Mesendoderm (in vitro differentiated cells): ENCODE measurements around the gene PPP1R13B.

Source experiments
- DNase-seq: peaks from one replicate; pipeline ENCODE4 v3.0.0; 2013
- H2AK5ac ChIP-seq: 2 replicates; pipeline ENCODE4 v1.6.1; 2013; ENCODE audit warnings: low read length, inconsistent platforms
- H2BK120ac ChIP-seq: 2 replicates; pipeline ENCODE4 v1.6.1; 2013; ENCODE audit warnings: low read depth, mild to moderate bottlenecking, low read length, moderate library complexity, mixed read lengths
- H2BK15ac ChIP-seq: replicated peaks from 2 replicates; pipeline ENCODE4 v1.6.1; 2013; ENCODE audit warnings: low read depth, mild to moderate bottlenecking, moderate library complexity
- H2BK5ac ChIP-seq: 2 replicates; pipeline ENCODE4 v1.6.1; 2013; ENCODE audit warnings: low read length, inconsistent platforms
- H3K18ac ChIP-seq: 2 replicates; pipeline ENCODE4 v1.6.1; 2013; ENCODE audit warnings: mild to moderate bottlenecking, low read length, mixed read lengths
- H3K23ac ChIP-seq: one replicate; pipeline ENCODE4 v1.6.1; 2013; ENCODE audit warnings: low read length
- H3K27ac ChIP-seq: 2 replicates; pipeline ENCODE4 v1.5.1; 2013; ENCODE audit warnings: low read depth, mild to moderate bottlenecking, inconsistent platforms, low read length, moderate library complexity
- H3K27me3 ChIP-seq: 2 replicates; pipeline ENCODE4 v1.6.1; 2013; ENCODE audit warnings: low read length, control low read depth, mild to moderate bottlenecking, inconsistent platforms; ENCODE audit not compliant: insufficient read depth, poor library complexity
- H3K36me3 ChIP-seq: 2 replicates; pipeline ENCODE4 v1.6.1; 2013; ENCODE audit warnings: low read length, inconsistent platforms; ENCODE audit not compliant: control insufficient read depth, insufficient read depth
- H3K4ac ChIP-seq: one replicate; pipeline ENCODE4 v1.6.1; 2013; ENCODE audit warnings: low read depth, mild to moderate bottlenecking, low read length, moderate library complexity
- H3K4me1 ChIP-seq: 2 replicates; pipeline ENCODE4 v1.6.1; 2013; ENCODE audit warnings: low read depth, low read length, inconsistent platforms; ENCODE audit not compliant: control insufficient read depth
- H3K4me2 ChIP-seq: 2 replicates; pipeline ENCODE4 v1.6.1; 2013; ENCODE audit warnings: low read length
- H3K4me3 ChIP-seq: 2 replicates; pipeline ENCODE4 v1.5.1; 2013; ENCODE audit warnings: mild to moderate bottlenecking, low read length
- H3K56ac ChIP-seq: one replicate; pipeline ENCODE4 v1.6.1; 2013; ENCODE audit warnings: low read length
- H3K79me1 ChIP-seq: 2 replicates; pipeline ENCODE4 v1.6.1; 2013; ENCODE audit warnings: low read length, inconsistent platforms
- H3K79me2 ChIP-seq: 2 replicates; pipeline ENCODE4 v1.6.1; 2013; ENCODE audit warnings: mild to moderate bottlenecking, low read length; ENCODE audit not compliant: control insufficient read depth, insufficient read depth
- H3K9ac ChIP-seq: 2 replicates; pipeline ENCODE4 v1.6.1; 2013; ENCODE audit warnings: low read length, inconsistent platforms
- H4K5ac ChIP-seq: one replicate; pipeline ENCODE4 v1.6.1; 2013; ENCODE audit warnings: low read length
- H4K8ac ChIP-seq: one replicate; pipeline ENCODE4 v1.6.1; 2013; ENCODE audit warnings: low read depth, mild to moderate bottlenecking, control low read depth, low read length, moderate library complexity
- whole genome bisulfite sequencing: extraction: QIAGEN DNeasy Blood & Tissue Kit; methylation state at CpG from one replicate; pipeline ENCODE4 v1.1.7; 2013; ENCODE audit warnings: low lambda C conversion rate, missing lambda C conversion rate; ENCODE audit not compliant: insufficient coverage; ENCODE audit errors: extremely low coverage; 5-methylcytosine and 5-hydroxymethylcytosine counted together

PPP1R13B gene

DNA sequence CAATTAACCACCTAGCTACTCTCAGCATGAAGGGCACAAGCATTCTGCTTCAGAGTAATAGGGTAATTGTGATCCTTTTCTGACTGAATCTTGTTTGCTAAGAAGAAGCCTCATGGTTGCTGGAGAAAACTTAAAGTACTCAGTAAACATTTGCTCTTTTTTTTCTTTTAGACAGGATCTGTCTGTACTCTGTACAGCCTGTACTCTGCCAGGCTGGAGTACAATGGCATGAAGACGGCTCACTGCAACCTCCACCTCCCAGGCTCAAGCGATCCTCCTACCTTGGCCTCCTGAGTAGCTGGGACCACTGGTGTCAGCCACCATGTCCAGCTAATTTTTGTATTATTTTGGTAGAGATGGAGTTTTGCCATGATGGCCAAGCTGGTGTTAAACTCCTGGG lies 12.4 kb downstream of the PPP1R13B start:
- Histone ChIP-seq H3K9ac (no peak overlapping the region), H2AK5ac (no peak overlapping the region), H3K56ac (no peak overlapping the region), H2BK120ac (no peak overlapping the region), H4K5ac (no peak overlapping the region), H4K8ac (no peak overlapping the region), H3K79me2 (no peaks in the 10 kb centered on the region), H3K79me1 (no peaks in the 10 kb centered on the region), H3K27ac (no peak overlapping the region), H3K27me3 (no peaks in the 10 kb centered on the region), H2BK5ac (no peak overlapping the region), H3K4ac (no peak overlapping the region), H3K4me2 (no peak overlapping the region), H3K4me3 (no peak overlapping the region), H3K36me3 (no peaks in the 10 kb centered on the region), H3K4me1 (no peaks in the 10 kb centered on the region), H3K23ac (no peak overlapping the region), H2BK15ac (no peak overlapping the region), H3K18ac (no peak overlapping the region)
- no peak for DNase-seq
- WGBS = no CpG with 5 or more reads among the region's 2 CpGs

DNA sequence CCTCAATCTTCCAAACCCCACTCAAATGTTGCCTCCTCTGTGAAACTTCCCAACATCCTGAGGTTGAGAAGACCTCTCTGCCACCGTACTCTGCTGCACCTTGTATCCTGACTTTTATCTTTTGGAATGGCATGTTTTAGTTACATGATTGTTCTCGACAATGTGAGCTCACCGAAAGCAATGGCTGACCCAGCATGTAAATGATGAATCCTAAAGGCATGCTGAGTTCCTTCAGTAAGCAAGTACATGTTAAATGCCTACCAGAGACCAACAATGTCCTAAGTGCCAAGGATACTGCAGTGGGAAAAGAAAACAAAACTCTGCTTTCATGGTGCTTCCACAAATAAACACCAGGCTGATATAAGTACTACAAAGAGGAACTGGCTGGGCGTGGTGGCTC lies 13.7 kb downstream of the PPP1R13B start:
- DNase-seq = peak; percentile 66
- H3K79me2 ChIP-seq = no peaks in the 10 kb centered on the region
- no peaks in the 10 kb centered on the region for H3K4me1 ChIP-seq
- H3K79me1 ChIP-seq = no peaks in the 10 kb centered on the region
- H3K9ac ChIP-seq = no peak overlapping the region
- no peak overlapping the region for H2BK120ac ChIP-seq
- no peak overlapping the region for H2AK5ac ChIP-seq
- no peak overlapping the region for H3K4ac ChIP-seq
- H2BK15ac ChIP-seq = no peak overlapping the region
- H3K56ac ChIP-seq = no peak overlapping the region
- no CpG with 5 or more reads among the region's 4 CpGs for WGBS
- no peak overlapping the region for H3K18ac ChIP-seq
- H3K27me3 ChIP-seq = no peaks in the 10 kb centered on the region
- no peaks in the 10 kb centered on the region for H3K36me3 ChIP-seq
- no peak overlapping the region for H3K23ac ChIP-seq
- no peak overlapping the region for H3K4me3 ChIP-seq
- no peak overlapping the region for H2BK5ac ChIP-seq
- H3K4me2 ChIP-seq = no peak overlapping the region
- H4K8ac ChIP-seq = no peak overlapping the region
- no peak overlapping the region for H3K27ac ChIP-seq
- no peak overlapping the region for H4K5ac ChIP-seq

DNA sequence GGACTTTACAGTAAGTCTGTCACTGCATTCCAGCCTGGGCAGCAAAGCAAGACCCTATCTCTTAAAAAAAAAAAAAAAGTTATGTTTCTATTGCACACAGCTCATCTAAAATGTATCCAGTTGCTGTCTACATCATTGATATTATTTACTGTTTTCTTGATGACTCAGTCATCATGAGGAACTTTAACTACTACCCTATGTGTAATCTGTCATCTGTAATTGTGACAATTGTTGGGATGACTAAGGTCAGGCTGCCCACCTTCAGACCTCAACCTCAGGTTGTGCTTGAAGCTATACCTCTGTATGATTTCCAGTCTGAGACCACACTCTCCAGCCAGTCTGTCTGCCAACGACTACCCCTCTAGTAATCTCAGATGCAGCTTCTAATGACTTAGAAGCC lies 15.3 kb downstream of the PPP1R13B start:
- H3K56ac ChIP-seq = no peak overlapping the region
- no peak overlapping the region for H2BK15ac ChIP-seq
- no peak overlapping the region for H3K4ac ChIP-seq

DNA sequence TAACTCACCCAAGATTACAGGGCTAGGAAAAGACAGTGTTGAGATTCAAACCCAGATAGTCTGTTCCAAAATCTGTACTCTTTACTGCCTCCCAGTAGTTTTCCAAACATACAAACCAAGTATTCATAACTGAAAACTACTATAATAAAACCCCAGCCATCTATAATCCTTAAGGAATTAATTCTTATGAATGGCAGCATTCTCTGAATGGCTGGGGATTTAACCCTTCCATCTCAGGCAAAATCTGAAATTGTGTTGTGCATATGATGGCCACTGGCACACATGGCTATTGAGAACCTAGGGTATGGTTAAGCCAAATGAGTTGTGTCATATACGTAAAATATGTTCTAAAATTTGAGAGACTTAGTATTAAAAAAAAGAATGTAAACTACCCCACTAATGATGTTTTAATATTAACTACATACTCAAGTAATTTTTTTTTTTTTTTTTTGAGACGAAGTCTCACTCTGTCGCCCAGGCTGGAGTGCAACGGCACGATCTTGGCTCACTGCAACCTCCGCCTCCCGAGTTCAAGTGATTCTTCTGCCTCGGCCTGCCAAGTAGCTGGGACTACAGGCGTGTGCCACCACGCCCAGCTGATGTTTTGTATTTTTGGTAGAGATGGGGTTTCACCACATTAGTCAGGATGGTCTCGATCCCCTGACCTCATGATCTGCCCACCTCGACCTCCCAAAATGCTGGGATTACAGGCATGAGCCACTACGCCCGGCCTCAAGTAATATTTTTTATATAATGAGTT lies 16.7 kb downstream of the PPP1R13B start:
- Histone ChIP-seq H3K4me1 (no peaks in the 10 kb centered on the region), H2AK5ac (no peak overlapping the region), H3K79me2 (no peaks in the 10 kb centered on the region), H3K18ac (no peak overlapping the region), H2BK5ac (no peak overlapping the region), H3K79me1 (no peaks in the 10 kb centered on the region), H3K4me2 (no peak overlapping the region), H3K56ac (no peak overlapping the region), H3K4ac (no peak overlapping the region), H3K27me3 (no peaks in the 10 kb centered on the region), H3K4me3 (no peak overlapping the region), H3K23ac (no peak overlapping the region), H3K9ac (no peak overlapping the region), H4K8ac (no peak overlapping the region), H4K5ac (no peak overlapping the region), H3K27ac (no peak overlapping the region), H2BK15ac (no peak overlapping the region), H3K36me3 (no peaks in the 10 kb centered on the region), H2BK120ac (no peak overlapping the region)
- no CpG with 5 or more reads among the region's 14 CpGs for WGBS
- no peak for DNase-seq

More for the DNA sequence above, 15.3 kb downstream of the PPP1R13B start:
- H4K5ac ChIP-seq = no peak overlapping the region
- H3K4me3 ChIP-seq = no peak overlapping the region
- no peaks in the 10 kb centered on the region for H3K4me1 ChIP-seq
- no peak overlapping the region for H4K8ac ChIP-seq
- no peaks in the 10 kb centered on the region for H3K27me3 ChIP-seq
- no peaks in the 10 kb centered on the region for H3K79me2 ChIP-seq
- no peak overlapping the region for H3K27ac ChIP-seq
- no peak overlapping the region for H2BK5ac ChIP-seq
- no peak overlapping the region for H2BK120ac ChIP-seq
- no peak overlapping the region for H3K9ac ChIP-seq
- no peak overlapping the region for H3K18ac ChIP-seq
- H3K79me1 ChIP-seq = no peaks in the 10 kb centered on the region
- DNase-seq = no peak
- H2AK5ac ChIP-seq = no peak overlapping the region
- no peaks in the 10 kb centered on the region for H3K36me3 ChIP-seq
- no peak overlapping the region for H3K23ac ChIP-seq
- no CpG with 5 or more reads among the region's 1 CpG for WGBS
- no peak overlapping the region for H3K4me2 ChIP-seq

DNA sequence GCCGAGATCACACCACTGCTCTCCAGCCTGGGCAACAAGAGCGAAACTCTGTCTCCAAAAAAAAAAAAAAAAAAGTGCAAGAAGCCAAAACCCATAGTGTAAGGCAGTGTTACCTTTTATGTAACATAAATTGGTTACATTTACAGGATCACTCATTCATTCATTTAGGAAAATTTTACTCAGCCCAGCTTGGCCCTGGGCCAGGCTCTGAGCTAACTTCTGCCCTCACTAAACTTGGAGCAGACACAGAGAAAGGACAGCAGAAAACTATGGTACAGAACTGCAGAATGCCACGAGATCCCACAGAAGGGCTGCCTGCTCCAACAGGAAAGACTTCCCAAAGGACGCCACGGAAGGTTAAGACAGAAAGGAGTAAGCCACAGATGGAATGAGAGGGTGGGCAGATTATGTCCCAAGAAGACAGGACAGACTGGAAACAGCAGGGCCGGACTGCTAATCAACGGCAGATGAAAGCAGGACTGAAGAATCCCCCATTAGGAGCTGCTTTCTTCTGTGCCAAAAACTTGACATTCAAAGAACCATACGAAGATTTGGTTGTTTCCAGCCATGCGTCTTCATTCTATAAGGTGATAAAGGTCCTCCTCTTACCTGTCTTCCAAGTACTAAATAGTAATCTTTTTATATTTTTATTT lies 18.9 kb downstream of the PPP1R13B start:
- Histone ChIP-seq H3K79me2 (no peaks in the 10 kb centered on the region), H2BK15ac (no peak overlapping the region), H3K27ac (no peak overlapping the region), H3K27me3 (no peaks in the 10 kb centered on the region), H3K56ac (no peak overlapping the region), H3K4me3 (no peak overlapping the region), H3K9ac (no peak overlapping the region), H3K18ac (no peak overlapping the region), H4K5ac (no peak overlapping the region), H3K4me2 (no peak overlapping the region), H3K36me3 (no peaks in the 10 kb centered on the region), H3K79me1 (no peaks in the 10 kb centered on the region), H2BK120ac (no peak overlapping the region), H3K4me1 (no peaks in the 10 kb centered on the region), H3K4ac (no peak overlapping the region), H4K8ac (no peak overlapping the region), H2AK5ac (no peak overlapping the region), H2BK5ac (no peak overlapping the region), H3K23ac (no peak overlapping the region)
- no CpG with 5 or more reads among the region's 9 CpGs for WGBS
- no peak for DNase-seq
